Esophagus squamous epithelium (tissue), 4 donors: ENCODE results near the gene PDPK1.

ENCODE experiments used
- POLR2A ChIP-seq, 4 donors: fragments of 450-650 bp; IDR thresholded peaks; one replicate each; pipeline ENCODE4 v1.6.1; 2017; ENCODE audit warnings: antibody characterized with exemption in 4 of 4, mild to moderate bottlenecking in 4 of 4, moderate library complexity in 3 of 4
- TF ChIP-seq, protein P1 (sequence below), 6 experiments: fragments of 450-650 bp in 4 of 6; fragments of 200-600 bp in 2 of 6; sonication (generic) in 2 of 6; IDR thresholded peaks; one replicate each; pipeline ENCODE4 v1.5.1; 2016 to 2019; ENCODE audit warnings: antibody characterized with exemption in 6 of 6, mild to moderate bottlenecking in 4 of 6, moderate library complexity in 4 of 6

DNA sequence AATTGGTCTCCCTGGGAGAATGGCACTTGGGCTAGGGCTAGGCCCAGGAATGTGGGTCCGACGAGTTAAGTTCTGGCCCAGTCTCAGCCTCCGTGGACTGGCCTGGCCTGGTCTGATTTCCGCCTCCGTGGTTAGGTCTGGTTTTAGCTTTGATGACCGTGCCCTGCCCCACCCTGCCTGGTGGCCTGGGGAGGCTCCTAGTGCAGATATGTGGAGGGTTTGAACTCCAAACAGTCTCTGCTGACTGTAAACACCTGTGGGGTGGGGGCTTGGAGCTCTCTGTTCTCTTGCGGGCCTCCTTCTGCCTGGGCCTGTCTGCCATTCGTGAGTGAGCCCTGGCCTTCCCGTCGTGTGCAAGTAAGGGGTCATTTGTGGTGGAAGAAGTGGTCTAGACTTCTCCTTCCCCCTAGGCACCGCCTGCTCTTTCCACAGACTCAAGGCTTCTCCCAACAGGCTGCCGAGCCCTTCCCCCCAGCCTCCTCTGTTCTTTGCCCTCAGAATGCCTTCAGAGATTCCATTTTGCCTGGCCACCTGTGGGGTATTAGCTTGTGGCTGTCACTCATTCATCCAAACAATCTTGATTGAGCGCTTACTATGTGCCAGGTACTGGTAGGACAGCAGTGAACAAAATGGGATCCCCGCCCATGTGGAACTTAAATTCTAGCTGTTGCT is 22.5 kb upstream of the PDPK1 start:
- TF ChIP-seq, protein P1, sequence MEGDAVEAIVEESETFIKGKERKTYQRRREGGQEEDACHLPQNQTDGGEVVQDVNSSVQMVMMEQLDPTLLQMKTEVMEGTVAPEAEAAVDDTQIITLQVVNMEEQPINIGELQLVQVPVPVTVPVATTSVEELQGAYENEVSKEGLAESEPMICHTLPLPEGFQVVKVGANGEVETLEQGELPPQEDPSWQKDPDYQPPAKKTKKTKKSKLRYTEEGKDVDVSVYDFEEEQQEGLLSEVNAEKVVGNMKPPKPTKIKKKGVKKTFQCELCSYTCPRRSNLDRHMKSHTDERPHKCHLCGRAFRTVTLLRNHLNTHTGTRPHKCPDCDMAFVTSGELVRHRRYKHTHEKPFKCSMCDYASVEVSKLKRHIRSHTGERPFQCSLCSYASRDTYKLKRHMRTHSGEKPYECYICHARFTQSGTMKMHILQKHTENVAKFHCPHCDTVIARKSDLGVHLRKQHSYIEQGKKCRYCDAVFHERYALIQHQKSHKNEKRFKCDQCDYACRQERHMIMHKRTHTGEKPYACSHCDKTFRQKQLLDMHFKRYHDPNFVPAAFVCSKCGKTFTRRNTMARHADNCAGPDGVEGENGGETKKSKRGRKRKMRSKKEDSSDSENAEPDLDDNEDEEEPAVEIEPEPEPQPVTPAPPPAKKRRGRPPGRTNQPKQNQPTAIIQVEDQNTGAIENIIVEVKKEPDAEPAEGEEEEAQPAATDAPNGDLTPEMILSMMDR (IDR thresholded peaks at IDR 0.05) = no peak
- peak in 1 of 4 donors; percentile 23 for TF ChIP-seq POLR2A (IDR thresholded peaks at IDR 0.05)
